Esophagus squamous epithelium (tissue), 4 donors: Measurements from ENCODE around the gene HOXB5.

Experiments
- POLR2A ChIP-seq, 4 donors: fragments of 450-650 bp; IDR thresholded peaks; one replicate each; pipeline ENCODE4 v1.6.1; 2017; ENCODE audit warnings: antibody characterized with exemption in 4 of 4, mild to moderate bottlenecking in 4 of 4, moderate library complexity in 3 of 4
- TF ChIP-seq, protein P1 (sequence below), 6 experiments: fragments of 450-650 bp in 4 of 6; fragments of 200-600 bp in 2 of 6; sonication (generic) in 2 of 6; IDR thresholded peaks; one replicate each; pipeline ENCODE4 v1.5.1; 2016 to 2019; ENCODE audit warnings: antibody characterized with exemption in 6 of 6, mild to moderate bottlenecking in 4 of 6, moderate library complexity in 4 of 6

DNA sequence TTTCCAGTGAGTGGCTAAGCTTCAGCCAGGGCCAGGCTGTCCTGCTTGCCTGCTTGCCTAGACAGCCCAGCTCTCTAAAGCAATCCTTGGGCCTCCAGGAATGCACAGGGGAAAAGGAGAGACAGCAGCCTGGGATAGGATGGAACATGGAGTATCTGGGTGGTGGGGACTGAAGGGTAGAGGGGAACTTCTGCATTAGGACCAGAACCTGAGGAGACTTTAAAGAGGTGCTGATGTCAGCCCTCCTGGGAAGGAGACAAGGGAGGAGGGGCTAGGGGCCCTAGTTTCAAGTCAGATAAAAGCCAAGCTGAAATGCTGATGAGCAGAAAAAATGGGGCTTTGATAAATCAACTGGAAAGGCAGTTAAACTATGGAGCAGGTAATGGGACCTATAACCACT, 15.5 kb upstream of the HOXB5 start:
- TF ChIP-seq, protein P1, sequence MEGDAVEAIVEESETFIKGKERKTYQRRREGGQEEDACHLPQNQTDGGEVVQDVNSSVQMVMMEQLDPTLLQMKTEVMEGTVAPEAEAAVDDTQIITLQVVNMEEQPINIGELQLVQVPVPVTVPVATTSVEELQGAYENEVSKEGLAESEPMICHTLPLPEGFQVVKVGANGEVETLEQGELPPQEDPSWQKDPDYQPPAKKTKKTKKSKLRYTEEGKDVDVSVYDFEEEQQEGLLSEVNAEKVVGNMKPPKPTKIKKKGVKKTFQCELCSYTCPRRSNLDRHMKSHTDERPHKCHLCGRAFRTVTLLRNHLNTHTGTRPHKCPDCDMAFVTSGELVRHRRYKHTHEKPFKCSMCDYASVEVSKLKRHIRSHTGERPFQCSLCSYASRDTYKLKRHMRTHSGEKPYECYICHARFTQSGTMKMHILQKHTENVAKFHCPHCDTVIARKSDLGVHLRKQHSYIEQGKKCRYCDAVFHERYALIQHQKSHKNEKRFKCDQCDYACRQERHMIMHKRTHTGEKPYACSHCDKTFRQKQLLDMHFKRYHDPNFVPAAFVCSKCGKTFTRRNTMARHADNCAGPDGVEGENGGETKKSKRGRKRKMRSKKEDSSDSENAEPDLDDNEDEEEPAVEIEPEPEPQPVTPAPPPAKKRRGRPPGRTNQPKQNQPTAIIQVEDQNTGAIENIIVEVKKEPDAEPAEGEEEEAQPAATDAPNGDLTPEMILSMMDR (IDR thresholded peaks at IDR 0.05), result no peak
- no peak for TF ChIP-seq POLR2A (IDR thresholded peaks at IDR 0.05)
